GM12878 (cell line): ENCODE measurements around the gene ARHGEF33. TPM values are rescaled to one million over a fixed set of nuclear protein-coding genes. Genes with fewer than 3 reads are reported as not detected.

Experiments used
- BCL11A ChIP-seq: IDR thresholded peaks from 2 replicates; pipeline ENCODE4 v1.6.1; 2011; ENCODE audit warnings: low read depth, low read length
- BMI1 ChIP-seq: fragments of 450-650 bp; IDR thresholded peaks from 2 replicates; pipeline ENCODE4 v1.6.1; 2016; ENCODE audit warnings: mild to moderate bottlenecking, moderate library complexity, borderline replicate concordance
- CEBPB ChIP-seq, 2 experiments: fragments of 150-350 bp in 1 of 2; IDR thresholded peaks; 2 replicates each; pipeline ENCODE4 v1.6.1; 2012 to 2014; ENCODE audit warnings: low read depth in 2 of 2, low read length in 2 of 2, borderline replicate concordance in 1 of 2, inconsistent platforms in 1 of 2
- CHD1 ChIP-seq: IDR thresholded peaks from 2 replicates; pipeline ENCODE4 v1.6.1; 2012; ENCODE audit warnings: low read depth, low read length, improper control_type of control experiment
- CHD2 ChIP-seq: IDR thresholded peaks from 2 replicates; pipeline ENCODE4 v1.6.1; 2011; ENCODE audit warnings: low read depth, low read length, improper control_type of control experiment, borderline replicate concordance
- FOXM1 ChIP-seq: IDR thresholded peaks from 2 replicates; pipeline ENCODE4 v1.6.1; 2012; ENCODE audit warnings: low read depth, mild to moderate bottlenecking, inconsistent platforms, low read length, moderate library complexity
- HDGF ChIP-seq: fragments of 450-650 bp; IDR thresholded peaks from 2 replicates; pipeline ENCODE4 v1.6.1; 2016; ENCODE audit warnings: antibody characterized with exemption
- MEF2B ChIP-seq: fragments of 450-650 bp; IDR thresholded peaks from 2 replicates; pipeline ENCODE4 v1.6.1; 2018; ENCODE audit warnings: mild to moderate bottlenecking, moderate library complexity; ENCODE audit not compliant: partially characterized antibody, poor library complexity, severe bottlenecking
- NFXL1 ChIP-seq: fragments of 450-650 bp; IDR thresholded peaks from 2 replicates; pipeline ENCODE4 v1.6.1; 2017; ENCODE audit warnings: antibody characterized with exemption, mild to moderate bottlenecking, borderline replicate concordance
- NR2F1 ChIP-seq: fragments of 450-650 bp; conservative IDR thresholded peaks from 2 replicates; pipeline ENCODE4 v1.6.1; 2017; ENCODE audit warnings: mild to moderate bottlenecking
- RUNX3 ChIP-seq: IDR thresholded peaks from 2 replicates; pipeline ENCODE4 v1.6.1; 2012; ENCODE audit warnings: low read length, inconsistent platforms
- SP1 ChIP-seq: IDR thresholded peaks from one replicate; pipeline ENCODE4 v1.6.1; 2011; ENCODE audit warnings: low read depth, low read length
- SPI1 ChIP-seq: IDR thresholded peaks from 2 replicates; pipeline ENCODE4 v1.6.1; 2011; ENCODE audit warnings: low read depth, mild to moderate bottlenecking, low read length, moderate library complexity, borderline replicate concordance; ENCODE audit not compliant: insufficient read depth
- ZBED1 ChIP-seq: IDR thresholded peaks from 2 replicates; pipeline ENCODE4 v1.6.1; 2016; ENCODE audit warnings: borderline replicate concordance
- ZZZ3 ChIP-seq: IDR thresholded peaks from 2 replicates; pipeline ENCODE4 v1.6.1; 2011; ENCODE audit warnings: low read depth; ENCODE audit not compliant: control insufficient read depth, insufficient read length
- polyA plus RNA-seq, 11 experiments: library from polyadenylated mRNA; depleted of rRNA in 4 of 11; unstranded in 6 of 11; stranded (reverse) in 5 of 11; fragments of >200 nt; fragmentation: Nextera tagmentation in 4 of 11; fragmentation: Illumina TruSeq in 1 of 11; extraction: Ambion mirVana in 4 of 11; extraction: Trizol in 1 of 11; gene quantifications; 1 replicate in 1 of 11; 2 replicates in 10 of 11; pipeline versions ENCODE4 v1.2.1 to v1.2.3, GENCODE V29; 2011 to 2016; ENCODE audit warnings: inconsistent platforms in 2 of 11, missing spikeins in 2 of 11, low read depth in 1 of 11
- total RNA-seq, 4 experiments: library from RNA; depleted of rRNA in 3 of 4; stranded (reverse); fragments of >200 nt in 3 of 4; fragmentation: Illumina TruSeq in 1 of 4; extraction: Trizol in 1 of 4; gene quantifications; 2 replicates each; pipeline versions ENCODE4 v1.2.1 to v1.2.3, GENCODE V29; 2013 to 2021
- TF ChIP-seq, protein P1 (sequence below): IDR thresholded peaks from 2 replicates; pipeline ENCODE4 v1.6.1; 2011; ENCODE audit warnings: mild to moderate bottlenecking, low read depth, low read length, moderate library complexity; ENCODE audit not compliant: insufficient replicate concordance
- TF ChIP-seq, protein P2 (sequence below): IDR thresholded peaks from 2 replicates; pipeline ENCODE4 v1.6.1; 2012; ENCODE audit warnings: low read length, inconsistent platforms
- TF ChIP-seq, protein P3 (sequence below): fragments of 450-650 bp; IDR thresholded peaks from 2 replicates; pipeline ENCODE4 v1.6.1; 2017; ENCODE audit warnings: borderline replicate concordance
- TF ChIP-seq, protein P4 (sequence below): fragments of 150-350 bp; IDR thresholded peaks from 2 replicates; pipeline ENCODE4 v1.6.1; 2016; ENCODE audit warnings: low read depth, low read length
- TF ChIP-seq, protein P5 (sequence below): fragments of 450-650 bp; IDR thresholded peaks from 2 replicates; pipeline ENCODE4 v1.6.1; 2016; ENCODE audit warnings: mild to moderate bottlenecking

The ARHGEF33 gene
- total and polyA plus RNA-seq, 10 of the 15 experiments (the other 5 are each of a cell fraction or from before 2014, with no cell fraction given), result 0.01 to 0.08 (median 0.05) TPM; not detected in 4

DNA sequence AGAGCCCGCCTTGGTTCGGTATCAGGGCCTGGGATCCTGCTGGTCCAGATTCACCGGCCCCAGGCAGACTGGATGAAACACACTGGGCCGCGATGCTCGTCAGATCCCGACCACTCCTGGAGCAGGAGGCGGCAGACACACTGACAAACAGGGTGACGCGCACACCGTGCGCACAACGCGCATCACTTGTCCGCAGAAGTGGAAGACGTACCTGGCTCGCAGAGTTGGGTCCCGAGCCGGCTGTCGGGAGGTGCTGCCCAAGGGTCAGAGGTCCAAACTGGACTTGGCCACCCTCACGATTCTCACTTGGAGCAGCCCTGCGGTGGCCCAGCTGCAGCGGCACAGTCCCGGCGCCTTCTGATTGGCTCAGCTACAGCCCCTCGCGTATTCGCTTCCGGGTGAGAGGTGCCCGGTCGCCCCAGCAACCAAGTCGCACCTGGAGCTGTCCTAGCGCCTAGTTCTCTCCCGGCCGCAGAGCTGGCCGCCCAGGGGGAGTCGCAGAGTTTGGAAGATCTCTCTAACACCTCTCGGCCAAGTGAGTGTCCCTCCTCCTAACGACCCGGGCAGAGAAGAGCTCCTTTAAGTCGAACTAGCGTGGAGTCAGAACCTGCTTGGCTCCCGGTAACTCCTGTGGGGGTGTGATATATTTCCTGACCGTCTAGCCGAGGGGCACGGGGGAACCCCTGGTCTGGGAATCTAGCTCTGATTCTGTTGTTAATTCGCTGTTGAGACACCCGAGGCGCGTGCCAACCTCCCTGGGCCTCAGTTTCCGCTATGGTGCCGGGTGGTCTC is 13.9 kb upstream of the ARHGEF33 start, which contains the start of the genes DHX57 and MORN2 (continued):
- no peak for TF ChIP-seq FOXM1
- no peak for TF ChIP-seq NFXL1
- TF ChIP-seq, protein P1, sequence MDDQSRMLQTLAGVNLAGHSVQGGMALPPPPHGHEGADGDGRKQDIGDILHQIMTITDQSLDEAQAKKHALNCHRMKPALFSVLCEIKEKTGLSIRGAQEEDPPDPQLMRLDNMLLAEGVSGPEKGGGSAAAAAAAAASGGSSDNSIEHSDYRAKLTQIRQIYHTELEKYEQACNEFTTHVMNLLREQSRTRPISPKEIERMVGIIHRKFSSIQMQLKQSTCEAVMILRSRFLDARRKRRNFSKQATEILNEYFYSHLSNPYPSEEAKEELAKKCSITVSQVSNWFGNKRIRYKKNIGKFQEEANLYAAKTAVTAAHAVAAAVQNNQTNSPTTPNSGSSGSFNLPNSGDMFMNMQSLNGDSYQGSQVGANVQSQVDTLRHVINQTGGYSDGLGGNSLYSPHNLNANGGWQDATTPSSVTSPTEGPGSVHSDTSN, result peak; percentile 16
- TF ChIP-seq HDGF, result peak; percentile 74; the same call in 1 of the 2 replicates
- TF ChIP-seq, protein P2, sequence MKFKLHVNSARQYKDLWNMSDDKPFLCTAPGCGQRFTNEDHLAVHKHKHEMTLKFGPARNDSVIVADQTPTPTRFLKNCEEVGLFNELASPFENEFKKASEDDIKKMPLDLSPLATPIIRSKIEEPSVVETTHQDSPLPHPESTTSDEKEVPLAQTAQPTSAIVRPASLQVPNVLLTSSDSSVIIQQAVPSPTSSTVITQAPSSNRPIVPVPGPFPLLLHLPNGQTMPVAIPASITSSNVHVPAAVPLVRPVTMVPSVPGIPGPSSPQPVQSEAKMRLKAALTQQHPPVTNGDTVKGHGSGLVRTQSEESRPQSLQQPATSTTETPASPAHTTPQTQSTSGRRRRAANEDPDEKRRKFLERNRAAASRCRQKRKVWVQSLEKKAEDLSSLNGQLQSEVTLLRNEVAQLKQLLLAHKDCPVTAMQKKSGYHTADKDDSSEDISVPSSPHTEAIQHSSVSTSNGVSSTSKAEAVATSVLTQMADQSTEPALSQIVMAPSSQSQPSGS, result no peak
- TF ChIP-seq ZBED1, result no peak
- no peak for TF ChIP-seq CEBPB (IDR thresholded peaks at IDR 0.05; ENCODE audit: borderline replicate concordance in 1 of 2, low read depth in 2 of 2, low read length in 2 of 2)
- TF ChIP-seq, protein P3, sequence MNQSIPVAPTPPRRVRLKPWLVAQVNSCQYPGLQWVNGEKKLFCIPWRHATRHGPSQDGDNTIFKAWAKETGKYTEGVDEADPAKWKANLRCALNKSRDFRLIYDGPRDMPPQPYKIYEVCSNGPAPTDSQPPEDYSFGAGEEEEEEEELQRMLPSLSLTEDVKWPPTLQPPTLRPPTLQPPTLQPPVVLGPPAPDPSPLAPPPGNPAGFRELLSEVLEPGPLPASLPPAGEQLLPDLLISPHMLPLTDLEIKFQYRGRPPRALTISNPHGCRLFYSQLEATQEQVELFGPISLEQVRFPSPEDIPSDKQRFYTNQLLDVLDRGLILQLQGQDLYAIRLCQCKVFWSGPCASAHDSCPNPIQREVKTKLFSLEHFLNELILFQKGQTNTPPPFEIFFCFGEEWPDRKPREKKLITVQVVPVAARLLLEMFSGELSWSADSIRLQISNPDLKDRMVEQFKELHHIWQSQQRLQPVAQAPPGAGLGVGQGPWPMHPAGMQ, result no peak
- peak; percentile 78 for TF ChIP-seq SP1
- no peak for TF ChIP-seq MEF2B
- TF ChIP-seq BMI1, result peak; percentile 94
- TF ChIP-seq SPI1, result no peak
- peak; percentile 76 for TF ChIP-seq RUNX3
- TF ChIP-seq CHD2, result peak; percentile 68; the same call in 1 of the 2 replicates
- TF ChIP-seq CHD1, result peak; percentile 91; the same call in 1 of the 2 replicates
- TF ChIP-seq ZZZ3, result no peak
- TF ChIP-seq, protein P4, sequence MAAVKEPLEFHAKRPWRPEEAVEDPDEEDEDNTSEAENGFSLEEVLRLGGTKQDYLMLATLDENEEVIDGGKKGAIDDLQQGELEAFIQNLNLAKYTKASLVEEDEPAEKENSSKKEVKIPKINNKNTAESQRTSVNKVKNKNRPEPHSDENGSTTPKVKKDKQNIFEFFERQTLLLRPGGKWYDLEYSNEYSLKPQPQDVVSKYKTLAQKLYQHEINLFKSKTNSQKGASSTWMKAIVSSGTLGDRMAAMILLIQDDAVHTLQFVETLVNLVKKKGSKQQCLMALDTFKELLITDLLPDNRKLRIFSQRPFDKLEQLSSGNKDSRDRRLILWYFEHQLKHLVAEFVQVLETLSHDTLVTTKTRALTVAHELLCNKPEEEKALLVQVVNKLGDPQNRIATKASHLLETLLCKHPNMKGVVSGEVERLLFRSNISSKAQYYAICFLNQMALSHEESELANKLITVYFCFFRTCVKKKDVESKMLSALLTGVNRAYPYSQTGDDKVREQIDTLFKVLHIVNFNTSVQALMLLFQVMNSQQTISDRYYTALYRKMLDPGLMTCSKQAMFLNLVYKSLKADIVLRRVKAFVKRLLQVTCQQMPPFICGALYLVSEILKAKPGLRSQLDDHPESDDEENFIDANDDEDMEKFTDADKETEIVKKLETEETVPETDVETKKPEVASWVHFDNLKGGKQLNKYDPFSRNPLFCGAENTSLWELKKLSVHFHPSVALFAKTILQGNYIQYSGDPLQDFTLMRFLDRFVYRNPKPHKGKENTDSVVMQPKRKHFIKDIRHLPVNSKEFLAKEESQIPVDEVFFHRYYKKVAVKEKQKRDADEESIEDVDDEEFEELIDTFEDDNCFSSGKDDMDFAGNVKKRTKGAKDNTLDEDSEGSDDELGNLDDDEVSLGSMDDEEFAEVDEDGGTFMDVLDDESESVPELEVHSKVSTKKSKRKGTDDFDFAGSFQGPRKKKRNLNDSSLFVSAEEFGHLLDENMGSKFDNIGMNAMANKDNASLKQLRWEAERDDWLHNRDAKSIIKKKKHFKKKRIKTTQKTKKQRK, result no peak
- no peak for TF ChIP-seq BCL11A
- TF ChIP-seq NR2F1, result peak; percentile 78
- TF ChIP-seq, protein P5, sequence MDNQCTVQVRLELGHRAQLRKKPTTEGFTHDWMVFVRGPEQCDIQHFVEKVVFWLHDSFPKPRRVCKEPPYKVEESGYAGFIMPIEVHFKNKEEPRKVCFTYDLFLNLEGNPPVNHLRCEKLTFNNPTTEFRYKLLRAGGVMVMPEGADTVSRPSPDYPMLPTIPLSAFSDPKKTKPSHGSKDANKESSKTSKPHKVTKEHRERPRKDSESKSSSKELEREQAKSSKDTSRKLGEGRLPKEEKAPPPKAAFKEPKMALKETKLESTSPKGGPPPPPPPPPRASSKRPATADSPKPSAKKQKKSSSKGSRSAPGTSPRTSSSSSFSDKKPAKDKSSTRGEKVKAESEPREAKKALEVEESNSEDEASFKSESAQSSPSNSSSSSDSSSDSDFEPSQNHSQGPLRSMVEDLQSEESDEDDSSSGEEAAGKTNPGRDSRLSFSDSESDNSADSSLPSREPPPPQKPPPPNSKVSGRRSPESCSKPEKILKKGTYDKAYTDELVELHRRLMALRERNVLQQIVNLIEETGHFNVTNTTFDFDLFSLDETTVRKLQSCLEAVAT, result peak; percentile 50
